AG09309 (cell line): Measurements from ENCODE around the gene C10orf62.

Experiments
- DNase-seq: peaks from one replicate; pipeline ENCODE4 v3.0.0-alpha.2; 2010; ENCODE audit warnings: low read depth
- H3K4me3 ChIP-seq: 2 replicates; pipeline ENCODE4 v1.5.1; 2011; ENCODE audit warnings: mild to moderate bottlenecking, low read depth, low read length, moderate library complexity; ENCODE audit not compliant: control insufficient read depth
- CTCF ChIP-seq: IDR thresholded peaks from 2 replicates; pipeline ENCODE4 v1.5.1; 2011; ENCODE audit warnings: mild to moderate bottlenecking, low read depth, low read length, inconsistent platforms; ENCODE audit not compliant: insufficient read depth, control insufficient read depth; ENCODE audit errors: missing control alignments

The C10orf62 gene

GRCh38 chr10:97611473-97611872 is 22.0 kb downstream of the C10orf62 start:
- H3K4me3 ChIP-seq, result no peak overlapping the region
- no peak for TF ChIP-seq CTCF
- no peak for DNase-seq

GRCh38 chr10:97612386-97612785 is 22.9 kb downstream of the C10orf62 start:
- DNase-seq, result no peak
- H3K4me3 ChIP-seq, result no peak overlapping the region
- TF ChIP-seq CTCF, result peak; percentile 42

GRCh38 chr10:97618285-97618684 is 28.8 kb downstream of the C10orf62 start:
- DNase-seq, result no peak
- TF ChIP-seq CTCF, result no peak
- no peak overlapping the region for H3K4me3 ChIP-seq

DNA sequence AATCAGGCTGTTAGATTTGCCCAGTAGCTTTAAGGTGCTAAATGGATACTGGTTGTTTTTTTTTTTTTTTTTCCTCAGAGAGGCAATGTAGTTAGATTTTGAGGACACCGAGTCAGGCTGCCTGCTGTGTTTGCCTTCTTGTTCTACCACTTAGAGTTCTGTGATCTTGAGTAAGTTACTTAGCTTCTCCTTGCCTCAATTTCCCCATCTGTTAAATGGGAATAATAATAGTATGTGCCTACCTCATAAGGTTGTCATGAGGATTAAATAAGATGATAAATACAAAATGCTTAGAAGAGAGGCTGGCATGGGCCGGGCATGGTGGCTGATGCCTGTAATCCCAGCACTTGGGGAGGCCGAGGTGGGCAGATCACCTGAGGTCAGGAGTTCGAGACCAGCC is 29.2 kb downstream of the C10orf62 start:
- no peak for TF ChIP-seq CTCF
- no peak for DNase-seq
- no peak overlapping the region for H3K4me3 ChIP-seq

GRCh38 chr10:97623277-97623676 is 33.8 kb downstream of the C10orf62 start:
- no peak overlapping the region for H3K4me3 ChIP-seq
- TF ChIP-seq CTCF, result no peak
- DNase-seq, result no peak

- no peak overlapping the region for H3K4me3 ChIP-seq
- DNase-seq, result no peak
- TF ChIP-seq CTCF, result no peak
Observed at GRCh38 chr10:97627731-97628130, 38.2 kb downstream of the C10orf62 start.

GRCh38 chr10:97628228-97628627 is 38.7 kb downstream of the C10orf62 start:
- DNase-seq, result no peak
- no peak overlapping the region for H3K4me3 ChIP-seq
- TF ChIP-seq CTCF, result no peak
